ENCODE results near the gene DHX35.

DNA sequence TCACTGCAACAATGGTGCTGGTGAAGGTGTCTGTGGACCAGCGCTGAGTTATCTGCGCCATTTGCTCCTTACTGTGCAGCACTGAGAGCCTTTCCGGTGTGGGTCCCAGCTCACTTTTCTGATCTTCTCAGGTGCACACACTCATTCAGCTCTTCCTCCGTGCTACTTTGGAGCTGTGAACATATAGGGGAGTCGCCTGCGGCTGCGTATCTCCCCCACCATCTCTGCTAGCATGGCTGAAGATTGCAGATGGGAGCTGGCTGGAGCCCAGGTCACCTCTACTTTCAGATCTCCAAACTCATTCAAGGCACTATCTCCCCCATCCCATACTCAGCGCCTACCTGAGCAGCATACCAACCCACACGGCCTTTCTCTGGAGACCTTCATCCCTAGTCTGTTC is 96.9 kb downstream of the DHX35 start:
- TF ChIP-seq, protein P1, sequence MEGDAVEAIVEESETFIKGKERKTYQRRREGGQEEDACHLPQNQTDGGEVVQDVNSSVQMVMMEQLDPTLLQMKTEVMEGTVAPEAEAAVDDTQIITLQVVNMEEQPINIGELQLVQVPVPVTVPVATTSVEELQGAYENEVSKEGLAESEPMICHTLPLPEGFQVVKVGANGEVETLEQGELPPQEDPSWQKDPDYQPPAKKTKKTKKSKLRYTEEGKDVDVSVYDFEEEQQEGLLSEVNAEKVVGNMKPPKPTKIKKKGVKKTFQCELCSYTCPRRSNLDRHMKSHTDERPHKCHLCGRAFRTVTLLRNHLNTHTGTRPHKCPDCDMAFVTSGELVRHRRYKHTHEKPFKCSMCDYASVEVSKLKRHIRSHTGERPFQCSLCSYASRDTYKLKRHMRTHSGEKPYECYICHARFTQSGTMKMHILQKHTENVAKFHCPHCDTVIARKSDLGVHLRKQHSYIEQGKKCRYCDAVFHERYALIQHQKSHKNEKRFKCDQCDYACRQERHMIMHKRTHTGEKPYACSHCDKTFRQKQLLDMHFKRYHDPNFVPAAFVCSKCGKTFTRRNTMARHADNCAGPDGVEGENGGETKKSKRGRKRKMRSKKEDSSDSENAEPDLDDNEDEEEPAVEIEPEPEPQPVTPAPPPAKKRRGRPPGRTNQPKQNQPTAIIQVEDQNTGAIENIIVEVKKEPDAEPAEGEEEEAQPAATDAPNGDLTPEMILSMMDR (IDR thresholded peaks at IDR 0.05) = no peak
- TF ChIP-seq POLR2A (IDR thresholded peaks at IDR 0.05) = no peak
